Measurements from ENCODE around the gene ERBB4.

GRCh38 chr2:211755187-211755586 is 783.4 kb downstream of the ERBB4 start:
- TF ChIP-seq CTCF (IDR thresholded peaks at IDR 0.05) (no peak), EP300 (IDR thresholded peaks at IDR 0.05; ENCODE audit: low read depth) (no peak), POLR2AphosphoS5 (IDR thresholded peaks at IDR 0.05) (no peak), POLR2A (IDR thresholded peaks at IDR 0.05) (no peak)

Data from transverse colon (tissue), 4 donors.